Panc1 (cell line): ENCODE results near the gene SCAMP3. TPM values are rescaled to one million over a fixed set of nuclear protein-coding genes. Genes with fewer than 3 reads are reported as not detected.

ENCODE experiments used
- ATAC-seq: fragments of 200-7000 bp; cut with Tn5 transposase; 2 replicates; pipeline ENCODE4 v1.9.1; 2020; ENCODE audit warnings: mild to moderate bottlenecking, moderate library complexity
- BruUV-seq: library from RNA; stranded (reverse); fragments of 400-500 nt; replicated peaks from 2 replicates; lab custom pipeline; 2021; lab: Mats Ljungman, UMichigan
- CTCF ChIA-PET: fragments of 300-600 bp; sonication (Branson Sonifier 250); formaldehyde crosslinking; loops from one replicate; lab custom pipeline; 2022; ENCODE audit warnings: antibody characterized with exemption; lab: Charles Lee
- POLR2A ChIA-PET: fragments of 300-600 bp; sonication (Branson Sonifier 250); formaldehyde crosslinking; loops from one replicate; lab custom pipeline; 2022; ENCODE audit warnings: antibody characterized with exemption; lab: Charles Lee
- DNase-seq: peaks from one replicate; pipeline ENCODE4 v3.0.0-alpha.2; 2010; ENCODE audit warnings: low read depth, low spot score
- H3K27ac ChIP-seq: 2 replicates; pipeline ENCODE4 v1.5.1; 2011; ENCODE audit warnings: mild to moderate bottlenecking, low read length, inconsistent platforms
- H3K27me3 ChIP-seq: fragments of 200-500 bp; sonication (Bioruptor generic); 2 replicates; pipeline ENCODE4 v1.6.0; 2014; ENCODE audit warnings: low read length, inconsistent platforms; ENCODE audit not compliant: control insufficient read depth, insufficient read depth
- H3K36me3 ChIP-seq: fragments of 200-500 bp; sonication (Bioruptor generic); 2 replicates; pipeline ENCODE4 v1.5.1; 2014; ENCODE audit warnings: inconsistent platforms, mild to moderate bottlenecking, low read length, moderate library complexity; ENCODE audit not compliant: control insufficient read depth, insufficient read depth
- H3K4me1 ChIP-seq: 2 replicates; pipeline ENCODE4 v1.5.1; 2011; ENCODE audit warnings: inconsistent platforms, mild to moderate bottlenecking, low read length, moderate library complexity; ENCODE audit not compliant: control insufficient read depth, insufficient read depth
- H3K4me3 ChIP-seq, 2 experiments: 2 replicates each; pipeline ENCODE4 v1.5.1; 2011 to 2012; ENCODE audit warnings: low read depth in 2 of 2, low read length in 2 of 2, mild to moderate bottlenecking in 2 of 2, inconsistent platforms in 1 of 2, moderate library complexity in 1 of 2
- H3K9me3 ChIP-seq: fragments of 200-500 bp; sonication (Bioruptor generic); 2 replicates; pipeline ENCODE4 v1.5.1; 2014; ENCODE audit warnings: low read depth, mild to moderate bottlenecking, inconsistent platforms, low read length, moderate library complexity; ENCODE audit not compliant: control insufficient read depth, insufficient read depth
- POLR2AphosphoS5 ChIP-seq: IDR thresholded peaks from 2 replicates; pipeline ENCODE4 v1.6.1; 2012; ENCODE audit warnings: mild to moderate bottlenecking, low read depth, low read length, moderate library complexity
- SIN3A ChIP-seq: IDR thresholded peaks from 2 replicates; pipeline ENCODE4 v1.6.1; 2012; ENCODE audit warnings: low read depth, mild to moderate bottlenecking, low read length, moderate library complexity, borderline replicate concordance; ENCODE audit not compliant: insufficient read depth
- in situ Hi-C: cut with HindIII; loops from 2 replicates; pipeline ENCODE4 v1.10.0; 2016; ENCODE audit warnings: low sequenced_read_pairs, low pct_unique_long_range_greater_than_20kb
- intact Hi-C: fragments of 100-400 bp; cut with micrococcal nuclease; formaldehyde crosslinking; loops from one replicate; pipeline ENCODE4 v1.10.0; 2022; ENCODE audit not compliant: unreplicated experiment
- total RNA-seq: library from RNA; stranded (reverse); gene quantifications from one replicate; pipeline ENCODE4 v1.2.1, GENCODE V29; 2021; ENCODE audit not compliant: unreplicated experiment
- TF ChIP-seq, protein P1 (sequence below), 2 experiments: IDR thresholded peaks; 2 replicates each; pipeline ENCODE4 v1.6.1; 2011 to 2012; ENCODE audit warnings: low read depth in 2 of 2, control low read depth in 1 of 2, low read length in 1 of 2, mild to moderate bottlenecking in 1 of 2, moderate library complexity in 1 of 2; ENCODE audit not compliant: insufficient read depth in 1 of 2
- TF ChIP-seq, protein P2 (sequence below): fragments of 450-650 bp; IDR thresholded peaks from 2 replicates; pipeline ENCODE4 v1.5.1; 2017; ENCODE audit warnings: mild to moderate bottlenecking

SCAMP3 gene
- total RNA-seq, 1 experiment from 2014 or later, result 200 TPM

DNA sequence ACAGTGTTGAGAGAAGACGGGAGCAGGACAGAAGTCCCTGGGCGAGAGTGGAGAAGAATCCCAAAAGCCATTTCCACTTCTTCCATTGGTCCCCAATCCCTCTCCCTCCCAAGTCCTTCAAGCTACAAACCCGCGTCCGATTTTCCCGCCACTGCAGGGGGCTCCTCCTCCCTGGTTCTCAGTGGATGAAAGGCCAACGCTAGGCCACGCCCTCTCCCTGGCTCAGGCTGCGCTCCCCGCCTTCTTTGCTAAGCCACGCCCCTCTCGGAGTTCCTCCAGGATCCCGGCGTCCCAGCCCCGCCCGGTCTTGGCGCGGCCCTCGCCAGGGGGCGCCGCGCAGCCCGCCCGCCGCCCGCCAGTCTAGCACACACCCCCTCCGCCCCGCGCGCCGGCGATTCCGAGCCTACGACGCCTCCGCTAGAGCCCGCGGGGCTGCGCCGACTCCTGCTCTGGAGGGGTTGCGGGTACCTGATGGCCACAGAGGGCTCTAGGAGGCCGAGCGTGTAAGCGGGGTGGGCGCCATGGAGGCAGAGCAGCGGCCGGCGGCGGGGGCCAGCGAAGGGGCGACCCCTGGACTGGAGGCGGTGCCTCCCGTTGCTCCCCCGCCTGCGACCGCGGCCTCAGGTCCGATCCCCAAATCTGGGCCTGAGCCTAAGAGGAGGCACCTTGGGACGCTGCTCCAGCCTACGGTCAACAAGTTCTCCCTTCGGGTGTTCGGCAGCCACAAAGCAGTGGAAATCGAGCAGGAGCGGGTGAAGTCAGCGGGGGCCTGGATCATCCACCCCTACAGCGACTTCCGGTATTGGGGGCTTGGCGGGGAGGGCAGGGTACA lies 15.1 kb upstream of the SCAMP3 start, which contains the start of gene HCN3:
Gene HCN3 (plus strand): TSS at position 394 of the 832 bp plus-strand sequence. CDS start 128 bp downstream, at position 522.
- ChIA-PET CTCF (interaction anchor here (0.6 to 1.4 kb wide), 2 partner anchors 25 to 26 kb away, joined by 7 to 13 read pairs; no protein-coding TSS in a partner anchor), POLR2A (interaction anchor here (0.5 kb wide), 1 partner anchor 305 kb away, joined by 4 read pairs; no protein-coding TSS in a partner anchor)
- BruUV-seq, result no TSS peak

DNA sequence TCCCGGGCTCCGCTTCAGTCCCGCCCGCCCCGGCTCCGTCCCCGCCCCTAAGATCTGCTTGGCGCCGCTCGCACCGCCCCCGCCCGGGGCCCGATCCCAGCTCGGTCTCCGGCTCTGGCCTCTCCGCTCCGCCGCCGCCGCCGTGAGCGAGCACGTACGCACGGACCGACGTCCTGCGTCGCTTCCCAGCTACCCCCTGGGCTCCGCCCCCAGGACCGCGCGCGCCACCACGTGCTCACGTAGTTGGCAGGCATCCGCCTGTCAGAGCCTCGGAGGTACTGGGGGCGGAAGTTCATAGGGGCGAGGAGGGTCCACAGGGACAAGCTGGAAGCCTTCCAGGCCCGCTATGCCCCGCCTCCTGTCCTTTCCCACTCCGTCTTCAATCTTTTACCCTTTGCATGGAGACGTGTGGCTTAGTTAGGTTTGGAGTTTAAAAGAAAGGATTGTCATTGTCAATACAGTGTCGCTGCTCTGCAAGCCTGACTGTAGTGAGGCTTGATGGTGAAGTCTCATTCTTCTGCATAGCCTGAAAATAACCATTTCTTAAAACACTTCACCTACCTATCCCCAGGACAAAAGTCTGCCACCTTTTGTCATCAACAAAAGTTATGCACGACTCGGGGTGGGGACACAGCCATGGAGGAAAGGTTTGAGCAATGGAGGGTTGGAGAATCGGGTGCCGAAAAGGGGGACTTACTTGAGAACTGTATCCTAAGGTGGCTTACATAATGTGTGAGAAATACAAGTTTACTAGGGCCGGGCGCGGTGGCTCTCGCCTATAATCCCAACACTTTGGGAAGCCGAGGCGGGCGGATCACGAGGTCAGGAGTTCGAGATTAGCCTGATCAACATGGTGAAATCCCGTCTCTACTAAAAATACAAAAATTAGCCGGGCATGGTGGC lies 11.4 kb upstream of the SCAMP3 start, which contains the start of gene CLK2:
Gene CLK2 (minus strand): TSS at position 162 of the 903 bp plus-strand sequence. CDS start 2,527 bp downstream, outside the sequence.
- ChIA-PET CTCF (interaction anchor here (1.1 to 1.3 kb wide), 2 partner anchors 23 to 24 kb away, joined by 4 to 5 read pairs; no protein-coding TSS in a partner anchor), POLR2A (interaction anchor here (0.6 to 1.1 kb wide), 3 partner anchors 27 to 1045 kb away, joined by 4 to 11 read pairs (median 5); partner anchors contain the start of gene RUSC1)
- H3K9me3 ChIP-seq, result no peaks in the 10 kb centered on the region
- TF ChIP-seq POLR2AphosphoS5 (peak; percentile 82), SIN3A (no peak)
- TF ChIP-seq, protein P1, sequence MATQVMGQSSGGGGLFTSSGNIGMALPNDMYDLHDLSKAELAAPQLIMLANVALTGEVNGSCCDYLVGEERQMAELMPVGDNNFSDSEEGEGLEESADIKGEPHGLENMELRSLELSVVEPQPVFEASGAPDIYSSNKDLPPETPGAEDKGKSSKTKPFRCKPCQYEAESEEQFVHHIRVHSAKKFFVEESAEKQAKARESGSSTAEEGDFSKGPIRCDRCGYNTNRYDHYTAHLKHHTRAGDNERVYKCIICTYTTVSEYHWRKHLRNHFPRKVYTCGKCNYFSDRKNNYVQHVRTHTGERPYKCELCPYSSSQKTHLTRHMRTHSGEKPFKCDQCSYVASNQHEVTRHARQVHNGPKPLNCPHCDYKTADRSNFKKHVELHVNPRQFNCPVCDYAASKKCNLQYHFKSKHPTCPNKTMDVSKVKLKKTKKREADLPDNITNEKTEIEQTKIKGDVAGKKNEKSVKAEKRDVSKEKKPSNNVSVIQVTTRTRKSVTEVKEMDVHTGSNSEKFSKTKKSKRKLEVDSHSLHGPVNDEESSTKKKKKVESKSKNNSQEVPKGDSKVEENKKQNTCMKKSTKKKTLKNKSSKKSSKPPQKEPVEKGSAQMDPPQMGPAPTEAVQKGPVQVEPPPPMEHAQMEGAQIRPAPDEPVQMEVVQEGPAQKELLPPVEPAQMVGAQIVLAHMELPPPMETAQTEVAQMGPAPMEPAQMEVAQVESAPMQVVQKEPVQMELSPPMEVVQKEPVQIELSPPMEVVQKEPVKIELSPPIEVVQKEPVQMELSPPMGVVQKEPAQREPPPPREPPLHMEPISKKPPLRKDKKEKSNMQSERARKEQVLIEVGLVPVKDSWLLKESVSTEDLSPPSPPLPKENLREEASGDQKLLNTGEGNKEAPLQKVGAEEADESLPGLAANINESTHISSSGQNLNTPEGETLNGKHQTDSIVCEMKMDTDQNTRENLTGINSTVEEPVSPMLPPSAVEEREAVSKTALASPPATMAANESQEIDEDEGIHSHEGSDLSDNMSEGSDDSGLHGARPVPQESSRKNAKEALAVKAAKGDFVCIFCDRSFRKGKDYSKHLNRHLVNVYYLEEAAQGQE (IDR thresholded peaks at IDR 0.05; ENCODE audit: insufficient read depth in 1 of 2, low read depth in 2 of 2, low read length in 1 of 2), result 0 out of 4 replicates have a peak, but pooled peaks of 1 of the 2 experiments have one; percentile 12
- intact Hi-C loops (no loop called here), in situ Hi-C loops (no loop called here)
- H3K27me3 ChIP-seq, result no peaks in the 10 kb centered on the region
- peaks cover 10% of the 10 kb centered on the region for H3K36me3 ChIP-seq
- ATAC-seq (peak; percentile 93), DNase-seq (no peak)
- H3K4me3 ChIP-seq, result peak within 1 kb of the TSS; percentile 65 to 67
- H3K4me1 ChIP-seq, result peaks cover 16% of the 10 kb centered on the region
- no TSS peak for BruUV-seq
- H3K27ac ChIP-seq, result peak within 1 kb of the TSS; percentile 90

More for the DNA sequence above, 15.1 kb upstream of the SCAMP3 start, which contains the start of gene HCN3:
- Histone ChIP-seq H3K36me3 (no peaks in the 10 kb centered on the region; the same call in 1 of the 2 replicates), H3K9me3 (no peaks in the 10 kb centered on the region), H3K27me3 (no peaks in the 10 kb centered on the region), H3K4me1 (peaks cover 16% of the 10 kb centered on the region), H3K27ac (peak within 1 kb of the TSS; percentile 56), H3K4me3 (peak within 1 kb of the TSS; percentile 70 to 80)
- TF ChIP-seq, protein P2, sequence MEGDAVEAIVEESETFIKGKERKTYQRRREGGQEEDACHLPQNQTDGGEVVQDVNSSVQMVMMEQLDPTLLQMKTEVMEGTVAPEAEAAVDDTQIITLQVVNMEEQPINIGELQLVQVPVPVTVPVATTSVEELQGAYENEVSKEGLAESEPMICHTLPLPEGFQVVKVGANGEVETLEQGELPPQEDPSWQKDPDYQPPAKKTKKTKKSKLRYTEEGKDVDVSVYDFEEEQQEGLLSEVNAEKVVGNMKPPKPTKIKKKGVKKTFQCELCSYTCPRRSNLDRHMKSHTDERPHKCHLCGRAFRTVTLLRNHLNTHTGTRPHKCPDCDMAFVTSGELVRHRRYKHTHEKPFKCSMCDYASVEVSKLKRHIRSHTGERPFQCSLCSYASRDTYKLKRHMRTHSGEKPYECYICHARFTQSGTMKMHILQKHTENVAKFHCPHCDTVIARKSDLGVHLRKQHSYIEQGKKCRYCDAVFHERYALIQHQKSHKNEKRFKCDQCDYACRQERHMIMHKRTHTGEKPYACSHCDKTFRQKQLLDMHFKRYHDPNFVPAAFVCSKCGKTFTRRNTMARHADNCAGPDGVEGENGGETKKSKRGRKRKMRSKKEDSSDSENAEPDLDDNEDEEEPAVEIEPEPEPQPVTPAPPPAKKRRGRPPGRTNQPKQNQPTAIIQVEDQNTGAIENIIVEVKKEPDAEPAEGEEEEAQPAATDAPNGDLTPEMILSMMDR, result peak; percentile 95
- 0 out of 2 replicates have a peak, but pooled peaks have one; percentile 21 for TF ChIP-seq SIN3A
- TF ChIP-seq, protein P1 (IDR thresholded peaks at IDR 0.05; ENCODE audit: insufficient read depth in 1 of 2, low read depth in 2 of 2, low read length in 1 of 2), result no peak
- in situ Hi-C loops (no loop called here), intact Hi-C loops (loop anchor here (1.0 kb wide), 1 partner anchor 46 kb away; no protein-coding TSS in a partner anchor)
- DNase-seq, result peak; percentile 88
- ATAC-seq, result peak; percentile 82
